Measurements from ENCODE around the gene NEDD4L.
A peak's percentile ranks its signal among the peaks of the same experiment; 100 is the strongest.

The NEDD4L gene

GRCh38 chr18:58390399-58390798 is 346.4 kb downstream of the NEDD4L start:
- no peak for DNase-seq

- no peak for DNase-seq
Observed at GRCh38 chr18:58391231-58391825, 347.3 kb downstream of the NEDD4L start.

- no peak for DNase-seq
Observed at GRCh38 chr18:58391932-58392323, 347.9 kb downstream of the NEDD4L start.

- no peak for DNase-seq
Observed at GRCh38 chr18:58392324-58393000, 348.4 kb downstream of the NEDD4L start.

- no peak for DNase-seq
Observed at GRCh38 chr18:58393295-58393694, 349.3 kb downstream of the NEDD4L start.

GRCh38 chr18:58394046-58394445 is 350.0 kb downstream of the NEDD4L start:
- no peak for DNase-seq

GRCh38 chr18:58394602-58395425 is 350.8 kb downstream of the NEDD4L start:
- DNase-seq = no peak

- no peak for DNase-seq
Observed at GRCh38 chr18:58396144-58396543, 352.1 kb downstream of the NEDD4L start.

- DNase-seq = no peak
Observed at GRCh38 chr18:58396966-58397365, 352.9 kb downstream of the NEDD4L start.

- DNase-seq = no peak
Observed at GRCh38 chr18:58397385-58398132, 353.5 kb downstream of the NEDD4L start.

- no peak for DNase-seq
Observed at GRCh38 chr18:58398648-58399398, 354.8 kb downstream of the NEDD4L start.

GRCh38 chr18:58400331-58400870 is 356.4 kb downstream of the NEDD4L start:
- DNase-seq = peak; percentile 15

GRCh38 chr18:58401191-58401590 is 357.2 kb downstream of the NEDD4L start:
- no peak for DNase-seq

GRCh38 chr18:58402247-58402646 is 358.2 kb downstream of the NEDD4L start:
- peak; percentile 56 for DNase-seq

- DNase-seq = no peak
Observed at GRCh38 chr18:58402951-58403702, 359.1 kb downstream of the NEDD4L start.

GRCh38 chr18:58403799-58404455 is 359.9 kb downstream of the NEDD4L start:
- DNase-seq = no peak

- no peak for DNase-seq
Observed at GRCh38 chr18:58405107-58405898, 361.3 kb downstream of the NEDD4L start.

- DNase-seq = no peak
Observed at GRCh38 chr18:58407263-58407648, 363.2 kb downstream of the NEDD4L start.

GRCh38 chr18:58407649-58408407 is 363.8 kb downstream of the NEDD4L start:
- no peak for DNase-seq
